HFFc6 (cell line): ENCODE measurements around the gene NOP53. TPM values are rescaled to one million over a fixed set of nuclear protein-coding genes. Genes with fewer than 3 reads are reported as not detected.
"Not testable (repeated sequence)": the region's sequence is repeated elsewhere in the genome, so short reads cannot be mapped to it uniquely, and the experiment has no call there.

ENCODE experiments used
- DNase-seq: peaks from one replicate; pipeline ENCODE4 v3.0.0-alpha.2; 2018
- H3K27ac Mint-ChIP-seq: 2 replicates; pipeline ENCODE4 v1.8.0; 2020; ENCODE audit warnings: mild to moderate bottlenecking, mixed read lengths
- H3K27me3 Mint-ChIP-seq: 2 replicates; pipeline ENCODE4 v1.8.0; 2021; ENCODE audit warnings: mild to moderate bottlenecking, moderate library complexity, mixed read lengths; ENCODE audit not compliant: insufficient read depth
- H3K36me3 Mint-ChIP-seq: 2 replicates; pipeline ENCODE4 v1.8.0; 2021; ENCODE audit warnings: low read depth, mixed read lengths
- H3K4me1 Mint-ChIP-seq: 2 replicates; pipeline ENCODE4 v1.8.0; 2020; ENCODE audit warnings: low read depth, mixed read lengths
- H3K4me3 Mint-ChIP-seq: 2 replicates; pipeline ENCODE4 v1.8.0; 2020; ENCODE audit warnings: mild to moderate bottlenecking, moderate library complexity, mixed read lengths
- H3K9me3 Mint-ChIP-seq: 2 replicates; pipeline ENCODE4 v1.8.0; 2020; ENCODE audit warnings: mild to moderate bottlenecking, mixed read lengths
- CTCF ChIP-seq: fragments of 200-600 bp; sonication (generic); IDR thresholded peaks from 2 replicates; pipeline ENCODE4 v1.5.0; 2021; ENCODE audit warnings: antibody characterized with exemption, mild to moderate bottlenecking
- total RNA-seq, 6 experiments: library from RNA; stranded (reverse); fragmentation: NEBNext Ultra II Directional; extraction: Animal tissue kit (Norgen Biotek cat#: 25700); gene quantifications; 2 replicates in 1 of 6; 3 replicates in 5 of 6; pipeline ENCODE4 v1.2.3, GENCODE V29; 2021

The NOP53 gene
- total RNA-seq, 6 experiments from 2014 or later, result 72.7 to 113 (median 106) TPM

- peaks cover 8% of the 10 kb centered on the region; the same call in 1 of the 2 replicates for H3K9me3 Mint-ChIP-seq
- peak overlapping the region; percentile 98 for H3K27ac Mint-ChIP-seq
- H3K4me3 Mint-ChIP-seq, result peak overlapping the region; percentile 99
- no peak for TF ChIP-seq CTCF
- peaks cover 34% of the 10 kb centered on the region for H3K27me3 Mint-ChIP-seq
- DNase-seq, result no peak
- H3K4me1 Mint-ChIP-seq, result peaks cover 45% of the 10 kb centered on the region
- peaks cover 32% of the 10 kb centered on the region for H3K36me3 Mint-ChIP-seq
These were observed 2.7 kb upstream of the NOP53 start for GRCh38 chr19:47742634-47743033.

- H3K4me1 Mint-ChIP-seq, result peaks cover 45% of the 10 kb centered on the region
- H3K9me3 Mint-ChIP-seq, H3K27ac Mint-ChIP-seq, DNase-seq: not testable (repeated sequence)
- H3K4me3 Mint-ChIP-seq, result peak overlapping the region; percentile 99
- H3K36me3 Mint-ChIP-seq, result peaks cover 38% of the 10 kb centered on the region
- H3K27me3 Mint-ChIP-seq, result peaks cover 42% of the 10 kb centered on the region
These were observed 783 bp downstream of the NOP53 start for GRCh38 chr19:47746129-47746528.

GRCh38 chr19:47749326-47749725 is 4.0 kb downstream of the NOP53 start:
- Mint-ChIP-seq H3K27ac (no peak overlapping the region; the same call in 1 of the 2 replicates), H3K36me3 (peaks cover 36% of the 10 kb centered on the region), H3K4me1 (peaks cover 14% of the 10 kb centered on the region), H3K9me3 (0 out of 2 replicates have a peak, but pooled peaks cover 4% of the 10 kb centered on the region), H3K4me3 (no peak overlapping the region), H3K27me3 (peaks cover 36% of the 10 kb centered on the region)
- no peak for DNase-seq
- no peak for TF ChIP-seq CTCF

- Mint-ChIP-seq H3K27ac (peak overlapping the region; percentile 40; the same call in 1 of the 2 replicates), H3K4me3 (no peak overlapping the region), H3K27me3 (peaks cover 24% of the 10 kb centered on the region), H3K9me3 (no peaks in the 10 kb centered on the region), H3K4me1 (peaks cover 6% of the 10 kb centered on the region), H3K36me3 (peaks cover 36% of the 10 kb centered on the region)
- no peak for DNase-seq
- no peak for TF ChIP-seq CTCF
These were observed 5.4 kb downstream of the NOP53 start for GRCh38 chr19:47750752-47751151.

- DNase-seq, result no peak
- Mint-ChIP-seq H3K9me3 (no peaks in the 10 kb centered on the region), H3K4me3 (no peak overlapping the region), H3K4me1 (no peaks in the 10 kb centered on the region), H3K36me3 (peaks cover 42% of the 10 kb centered on the region), H3K27me3 (peaks cover 30% of the 10 kb centered on the region), H3K27ac (no peak overlapping the region)
- TF ChIP-seq CTCF, result no peak
These were observed 7.3 kb downstream of the NOP53 start for GRCh38 chr19:47752440-47753211.

- DNase-seq, result no peak
- no peak for TF ChIP-seq CTCF
- H3K4me3 Mint-ChIP-seq, result no peak overlapping the region; the same call in 1 of the 2 replicates
- H3K4me1 Mint-ChIP-seq, result no peaks in the 10 kb centered on the region
- H3K27ac Mint-ChIP-seq, result no peak overlapping the region
- peaks cover 25% of the 10 kb centered on the region for H3K27me3 Mint-ChIP-seq
- H3K36me3 Mint-ChIP-seq, result peaks cover 47% of the 10 kb centered on the region
- H3K9me3 Mint-ChIP-seq, result no peaks in the 10 kb centered on the region
These were observed 9.1 kb downstream of the NOP53 start for GRCh38 chr19:47754206-47755064.
